GM19397 (cell line): ENCODE data around the gene FAM156A.
"Not testable (repeated sequence)": the region's sequence is repeated elsewhere in the genome, so short reads cannot be mapped to it uniquely, and the experiment has no call there.

ENCODE experiments used
- ATAC-seq: cut with Tn5 transposase; IDR thresholded peaks from one replicate; pipeline ENCODE4 v1.9.1; 2021; ENCODE audit warnings: mild to moderate bottlenecking, moderate library complexity; ENCODE audit not compliant: unreplicated experiment

The FAM156A gene

GRCh38 chrX:52907137-52907536, 51.2 kb downstream of the FAM156A start:
- ATAC-seq, result not testable (repeated sequence)

GRCh38 chrX:52906072-52906471, 52.2 kb downstream of the FAM156A start:
- ATAC-seq, result not testable (repeated sequence)

DNA sequence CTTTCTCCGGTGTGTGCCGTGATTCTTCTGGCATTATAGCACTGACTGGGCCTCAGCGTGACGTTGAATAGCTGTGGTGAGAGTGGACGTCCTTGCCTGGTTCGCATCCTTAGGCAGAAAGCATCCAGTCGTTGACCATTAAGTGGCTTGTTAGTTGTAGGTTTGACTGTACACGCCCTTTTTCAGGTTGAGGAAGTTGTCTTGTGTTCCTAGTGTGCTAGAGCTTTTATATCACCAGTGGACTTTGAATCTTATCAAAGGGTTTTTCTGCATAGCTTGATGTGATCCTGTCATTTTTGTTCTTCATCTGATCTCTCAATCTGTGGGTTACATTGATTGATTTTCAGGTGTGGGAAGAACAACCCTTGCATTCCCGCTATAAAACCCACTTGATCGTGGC, 52.8 kb downstream of the FAM156A start:
- ATAC-seq, result not testable (repeated sequence)
